GM12864 (cell line): Measurements from ENCODE around the gene HSD11B2.

Experiments used
- DNase-seq: peaks from one replicate; pipeline ENCODE4 v3.0.0-alpha.2; 2011; ENCODE audit warnings: low read depth
- H3K4me3 ChIP-seq: 2 replicates; pipeline ENCODE4 v1.5.1; 2011; ENCODE audit warnings: mild to moderate bottlenecking, low read depth, low read length, control low read depth
- CTCF ChIP-seq: IDR thresholded peaks from 2 replicates; pipeline ENCODE4 v1.5.1; 2011; ENCODE audit warnings: low read depth, mild to moderate bottlenecking, moderate library complexity, low read length, control low read depth, inconsistent platforms; ENCODE audit errors: missing control alignments

HSD11B2 gene

DNA sequence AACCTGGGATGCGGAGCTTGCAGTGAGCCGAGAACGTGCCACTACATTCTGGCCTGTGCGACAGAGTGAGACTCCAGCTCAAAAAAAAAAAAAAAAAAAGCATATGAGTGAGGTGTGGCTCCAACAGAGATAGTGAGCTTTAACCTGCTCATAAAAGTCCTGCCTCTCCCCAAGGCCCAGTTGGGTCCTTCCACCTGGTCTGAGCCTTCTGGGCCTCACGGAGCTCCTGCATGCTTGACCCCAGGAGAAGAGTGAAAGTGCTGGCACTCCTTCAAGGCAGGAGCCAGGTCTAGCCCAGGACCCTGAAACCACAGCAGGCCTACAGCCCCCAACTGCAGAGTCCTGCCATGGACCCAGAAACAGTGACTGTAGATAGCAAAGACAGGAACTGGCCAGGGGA lies 17.7 kb downstream of the HSD11B2 start:
- H3K4me3 ChIP-seq = no peak overlapping the region
- TF ChIP-seq CTCF = no peak

DNA sequence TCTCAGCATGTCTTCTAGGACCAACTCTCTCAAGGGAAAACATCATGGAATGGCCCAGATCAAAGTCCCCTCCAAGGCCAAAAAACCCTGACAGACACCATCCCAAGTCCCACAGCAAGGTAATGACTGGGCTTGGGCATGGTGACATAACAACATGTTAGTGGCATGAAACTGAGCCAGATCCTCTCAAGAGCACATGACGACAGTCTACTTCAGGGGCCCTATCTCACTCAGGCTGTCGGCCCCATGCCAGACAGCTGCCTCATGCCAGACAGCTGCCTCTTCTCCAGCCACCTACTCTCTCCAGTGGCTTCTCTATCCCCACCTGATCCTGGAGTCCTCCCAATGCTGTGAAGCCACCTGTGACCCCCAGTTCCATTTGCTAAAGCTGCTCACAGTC lies 18.4 kb downstream of the HSD11B2 start:
- no peak for DNase-seq
- TF ChIP-seq CTCF = no peak
- H3K4me3 ChIP-seq = no peak overlapping the region

More for the DNA sequence above, 17.7 kb downstream of the HSD11B2 start:
- DNase-seq = no peak

GRCh38 chr16:67449739-67450138 lies 18.8 kb downstream of the HSD11B2 start:
- no peak for DNase-seq
- no peak overlapping the region for H3K4me3 ChIP-seq
- no peak for TF ChIP-seq CTCF

DNA sequence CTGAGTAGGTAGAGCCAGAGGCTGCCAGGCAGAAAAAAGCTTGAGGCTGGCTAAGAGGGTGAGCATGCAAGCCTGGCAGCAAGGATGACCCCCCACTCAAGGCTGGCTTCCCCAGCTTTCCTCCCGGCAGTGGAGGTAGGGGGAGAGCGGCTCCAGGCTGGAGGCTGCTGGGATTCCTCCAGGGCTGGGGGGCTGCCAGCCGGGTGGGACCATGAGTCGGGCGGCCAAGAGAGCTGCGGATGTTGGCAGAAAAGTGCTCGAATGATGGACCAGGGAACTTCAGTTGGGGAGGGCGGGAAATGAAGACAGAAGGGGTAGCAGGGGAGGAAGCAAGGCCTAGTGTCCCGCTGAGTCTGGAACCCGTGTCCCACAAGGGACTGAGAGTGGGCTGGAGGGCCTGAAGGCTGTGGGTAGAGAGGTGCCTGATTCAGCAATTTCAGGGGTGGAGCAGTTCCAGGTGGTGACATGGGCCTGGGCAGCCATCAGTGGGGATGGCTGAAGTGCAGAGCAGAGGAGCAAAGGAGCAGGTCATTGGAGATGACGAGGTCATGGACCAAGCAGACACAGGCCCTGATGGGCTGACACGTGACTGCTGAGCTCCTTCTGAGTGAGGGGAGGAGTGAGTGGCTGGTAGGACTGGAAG lies 20.3 kb downstream of the HSD11B2 start:
- DNase-seq = no peak
- TF ChIP-seq CTCF = no peak
- H3K4me3 ChIP-seq = no peak overlapping the region

GRCh38 chr16:67451704-67452435 lies 20.9 kb downstream of the HSD11B2 start:
- TF ChIP-seq CTCF = no peak
- no peak overlapping the region for H3K4me3 ChIP-seq
- no peak for DNase-seq

DNA sequence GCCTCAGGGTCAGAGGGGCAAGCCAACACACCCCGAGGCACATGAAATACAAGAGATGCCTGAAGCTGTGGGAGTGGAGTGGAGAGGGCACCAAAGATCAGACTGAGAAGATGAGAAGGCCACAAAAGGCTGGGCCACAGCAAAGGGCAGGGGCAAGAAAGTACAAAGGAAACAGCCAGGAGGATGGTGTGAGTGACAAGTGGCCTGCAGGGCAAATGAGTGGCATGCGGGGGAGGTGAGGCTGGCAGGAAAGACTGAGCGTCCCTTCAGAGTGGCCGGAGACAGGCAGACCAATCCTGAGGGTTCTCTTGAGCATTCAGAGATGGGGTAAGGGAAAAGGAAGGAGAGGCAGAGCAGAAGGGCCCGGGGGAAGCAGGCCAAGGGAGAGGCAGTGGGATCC lies 23.2 kb downstream of the HSD11B2 start:
- no peak overlapping the region for H3K4me3 ChIP-seq
- TF ChIP-seq CTCF = no peak
- no peak for DNase-seq

DNA sequence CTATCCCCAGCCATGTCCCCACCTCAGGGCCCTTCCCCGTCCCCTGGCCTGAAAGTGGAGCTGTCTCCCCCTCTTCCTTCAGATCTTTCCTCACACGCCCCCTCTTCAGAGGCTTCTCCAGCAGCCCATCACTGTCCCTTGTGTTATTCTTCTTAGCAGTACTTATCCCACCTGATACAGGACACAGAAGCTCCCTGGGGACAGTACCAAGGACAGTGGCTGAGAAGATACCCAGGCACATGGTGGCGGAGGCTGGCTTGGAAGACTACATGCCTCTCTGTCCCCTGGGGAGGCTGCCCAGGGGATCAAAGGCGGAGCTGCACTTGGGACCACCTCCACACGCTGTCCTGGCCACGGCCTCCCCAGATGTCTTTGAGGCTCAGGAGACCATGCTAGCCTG lies 23.9 kb downstream of the HSD11B2 start:
- no peak for TF ChIP-seq CTCF
- no peak for DNase-seq

More for the DNA sequence above, 23.9 kb downstream of the HSD11B2 start:
- no peak overlapping the region for H3K4me3 ChIP-seq
